ENCODE measurements around the gene HLA-DQA1. TPM values are rescaled to one million over a fixed set of nuclear protein-coding genes. Genes with fewer than 3 reads are reported as not detected.

Gene HLA-DQA1
- total RNA-seq: 0.16 TPM in 1 of 2 replicates, not detected in the other

DNA sequence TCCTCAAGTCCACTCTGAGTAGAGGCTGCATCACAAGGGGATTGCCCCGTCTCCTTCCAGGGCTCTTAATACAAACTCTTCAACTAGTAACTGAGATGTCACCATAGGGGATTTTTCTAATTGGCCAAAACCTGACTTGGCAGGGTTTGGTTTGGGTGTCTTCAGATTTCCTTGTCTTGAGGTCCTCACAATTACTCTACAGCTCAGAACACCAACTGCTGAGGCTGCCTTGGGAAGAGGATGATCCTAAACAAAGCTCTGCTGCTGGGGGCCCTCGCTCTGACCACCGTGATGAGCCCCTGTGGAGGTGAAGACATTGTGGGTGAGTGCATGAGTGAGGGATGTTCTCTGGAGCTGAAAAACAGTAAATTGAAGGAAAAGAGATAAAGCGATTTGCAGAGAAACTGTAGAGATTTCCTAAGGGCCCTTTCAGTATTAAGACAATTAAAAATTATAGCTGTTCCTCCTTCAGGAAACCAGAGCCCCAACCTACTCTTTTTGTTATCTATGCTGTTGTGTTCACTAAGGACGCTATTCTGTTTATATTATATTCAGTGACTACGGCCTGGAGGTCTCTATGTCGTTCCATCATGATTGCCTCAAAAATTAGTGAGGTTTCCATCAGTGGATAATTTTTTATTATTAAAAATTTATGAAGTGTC is at the start of gene HLA-DQA1:
TSS of gene HLA-DQA1 (plus strand) at position 188 of the 662 bp plus-strand sequence. CDS start at position 241, 53 bp downstream.

DNA sequence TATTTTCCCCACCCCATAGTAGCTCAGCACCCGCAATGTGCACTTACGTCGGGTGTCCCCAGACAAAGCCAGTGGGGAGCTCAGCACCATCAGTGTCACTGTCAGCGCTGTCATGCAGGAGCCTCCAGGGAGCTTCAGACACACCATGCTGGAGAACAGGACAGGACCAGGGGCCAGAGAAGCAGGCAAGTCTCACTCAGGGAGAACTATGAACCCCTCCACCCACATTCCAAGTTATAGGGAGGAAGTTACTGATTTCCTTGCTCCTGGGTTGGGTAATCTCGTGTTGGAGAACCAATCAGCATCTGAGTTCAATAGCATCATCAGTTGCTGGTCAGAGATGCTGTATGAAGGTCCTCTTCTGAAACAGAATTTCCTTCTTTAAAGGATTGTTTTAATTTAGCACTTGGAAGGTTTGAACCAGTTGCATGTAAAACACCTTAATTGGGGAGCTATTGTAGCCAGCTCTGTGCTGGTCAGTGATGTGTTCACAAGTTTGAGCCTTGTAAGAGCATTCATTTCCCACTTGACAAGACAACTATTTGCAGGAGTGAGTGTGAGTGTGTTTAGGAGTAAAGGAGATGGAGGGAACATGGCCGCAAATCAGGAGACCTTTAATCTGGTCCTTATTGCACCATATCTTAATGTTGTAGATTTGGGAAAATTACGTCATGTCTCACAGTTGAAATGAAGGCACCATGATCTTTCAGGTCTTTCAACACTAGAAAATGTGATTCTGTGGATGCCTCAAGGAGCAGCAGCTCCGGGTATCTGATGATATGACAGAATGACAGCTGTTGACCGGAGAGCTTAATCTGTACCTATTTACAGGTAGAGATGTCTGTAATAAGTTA is 47.4 kb upstream of the HLA-DQA1 start, which contains the start of gene HLA-DRB1:
TSS of gene HLA-DRB1 (minus strand) at position 253 of the 854 bp plus-strand sequence. CDS start at position 147, 106 bp downstream.

DNA sequence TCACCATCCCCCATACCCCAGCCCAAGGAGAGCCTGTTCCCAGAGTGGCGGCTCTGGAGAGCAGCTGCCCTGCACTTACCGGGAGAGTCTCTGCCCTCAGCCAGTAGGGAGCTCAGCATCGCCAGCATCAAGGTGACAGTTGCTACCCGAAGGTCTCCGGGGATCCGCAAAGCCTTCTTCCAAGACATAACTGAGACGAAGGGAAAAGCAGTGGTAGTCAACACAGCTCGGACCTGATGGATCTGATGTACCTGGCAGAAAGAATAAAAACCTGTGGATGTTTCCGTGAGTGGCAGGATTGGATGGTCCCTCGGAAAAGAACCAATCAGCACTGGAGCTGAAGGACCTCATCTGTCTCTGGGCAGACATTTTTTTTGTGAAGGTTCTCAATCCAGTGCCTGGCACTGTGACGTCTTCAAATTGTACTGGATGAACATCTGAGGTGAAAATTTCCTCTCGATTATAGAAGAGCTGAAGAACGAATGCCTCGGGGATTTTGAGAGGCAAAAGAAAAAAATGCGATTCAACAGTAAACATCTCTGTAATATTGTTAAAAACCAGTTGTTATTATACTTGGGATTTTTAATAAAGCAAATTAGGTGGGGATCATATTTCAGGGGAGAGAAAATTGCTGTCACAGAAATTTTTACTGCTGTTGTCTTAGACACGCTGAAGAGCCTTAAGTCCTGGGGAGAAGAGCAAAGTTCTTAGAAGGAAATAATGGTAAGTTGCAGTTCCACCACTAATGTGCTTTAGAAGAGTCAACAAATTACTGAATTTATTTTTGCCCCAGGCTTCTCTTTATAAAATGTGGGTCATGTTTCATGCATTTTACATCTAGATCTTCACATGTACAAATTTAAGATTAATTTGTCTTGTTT is 29.5 kb downstream of the HLA-DQA1 start, which contains the start of gene HLA-DQB1:
TSS of gene HLA-DQB1 (minus strand) at position 238 of the 881 bp plus-strand sequence. CDS start at position 188, 50 bp downstream.

Other genes with a start within 250 kb of the HLA-DQA1 start
- not detected in 2 replicates for gene BTNL2, start 230.2 kb upstream of the HLA-DQA1 start, total RNA-seq
- gene HLA-DRA, start 197.5 kb upstream of the HLA-DQA1 start, total RNA-seq: 0.17 and 0.95 TPM in 2 replicates
- gene HLA-DRB5, start 107.1 kb upstream of the HLA-DQA1 start, total RNA-seq: not detected in 2 replicates
- 0.16 TPM in 1 of 2 replicates, not detected in the other for gene HLA-DRB1, start 47.6 kb upstream of the HLA-DQA1 start, total RNA-seq
- gene HLA-DQB1, start 29.3 kb downstream of the HLA-DQA1 start, total RNA-seq: not detected in 2 replicates
- gene HLA-DQA2, start 104.0 kb downstream of the HLA-DQA1 start, total RNA-seq: not detected in 2 replicates
- not detected in 2 replicates for gene HLA-DQB2, start 126.1 kb downstream of the HLA-DQA1 start, total RNA-seq
- gene HLA-DOB, start 179.6 kb downstream of the HLA-DQA1 start, total RNA-seq: 0.32 and 1.5 TPM in 2 replicates
- 22.1 and 28.9 TPM in 2 replicates for gene TAP2, start 201.3 kb downstream of the HLA-DQA1 start, total RNA-seq
- 71.3 and 74.7 TPM in 2 replicates for gene PSMB8, start 206.6 kb downstream of the HLA-DQA1 start, total RNA-seq
- gene TAP1, start 216.3 kb downstream of the HLA-DQA1 start, total RNA-seq: 31.8 and 34.8 TPM in 2 replicates
- 48.1 and 49.2 TPM in 2 replicates for gene PSMB9, start 216.8 kb downstream of the HLA-DQA1 start, total RNA-seq

All from bronchial smooth muscle cell (primary cell).